Endodermal cell (in vitro differentiated cells): ENCODE measurements around the gene SLC30A1. TPM values are rescaled to one million over a fixed set of nuclear protein-coding genes. Genes with fewer than 3 reads are reported as not detected.

ENCODE experiments used
- DNase-seq: peaks from one replicate; pipeline ENCODE4 v3.0.0-alpha.2; 2017
- H3K27ac ChIP-seq: 2 replicates; pipeline ENCODE4 v1.5.1; 2013; ENCODE audit warnings: mild to moderate bottlenecking, low read depth, low read length, moderate library complexity
- H3K27me3 ChIP-seq: 2 replicates; pipeline ENCODE4 v1.6.1; 2013; ENCODE audit warnings: mild to moderate bottlenecking, low read length, moderate library complexity; ENCODE audit not compliant: insufficient read depth, control insufficient read depth, poor library complexity, severe bottlenecking
- H3K36me3 ChIP-seq: 2 replicates; pipeline ENCODE4 v1.7.0; 2013; ENCODE audit warnings: mild to moderate bottlenecking, low read length, moderate library complexity; ENCODE audit not compliant: control insufficient read depth, insufficient read depth
- H3K4me1 ChIP-seq: one replicate; pipeline ENCODE4 v1.7.0; 2013; ENCODE audit warnings: low read length; ENCODE audit not compliant: control insufficient read depth, insufficient read depth
- H3K4me3 ChIP-seq: 2 replicates; pipeline ENCODE4 v1.5.1; 2013; ENCODE audit warnings: mild to moderate bottlenecking, low read length, moderate library complexity
- H3K9ac ChIP-seq: 2 replicates; pipeline ENCODE4 v1.6.1; 2013; ENCODE audit warnings: mild to moderate bottlenecking, low read length, moderate library complexity; ENCODE audit not compliant: poor library complexity, severe bottlenecking; ENCODE audit errors: extremely low read depth
- H3K9me3 ChIP-seq: 2 replicates; pipeline ENCODE4 v1.6.1; 2013; ENCODE audit warnings: mild to moderate bottlenecking, low read length, moderate library complexity; ENCODE audit not compliant: control insufficient read depth
- H3K27ac Mint-ChIP-seq: 2 replicates; pipeline ENCODE4 v1.8.0; 2020; ENCODE audit warnings: mixed read lengths
- H3K27me3 Mint-ChIP-seq: 2 replicates; pipeline ENCODE4 v1.8.0; 2021; ENCODE audit warnings: mild to moderate bottlenecking, mixed read lengths; ENCODE audit not compliant: insufficient read depth
- H3K36me3 Mint-ChIP-seq: 2 replicates; pipeline ENCODE4 v1.8.0; 2020; ENCODE audit warnings: low read depth, mixed read lengths
- H3K4me1 Mint-ChIP-seq: 2 replicates; pipeline ENCODE4 v1.8.0; 2020; ENCODE audit warnings: mixed read lengths
- H3K4me3 Mint-ChIP-seq: 2 replicates; pipeline ENCODE4 v1.8.0; 2020; ENCODE audit warnings: mild to moderate bottlenecking, moderate library complexity, mixed read lengths
- H3K9me3 Mint-ChIP-seq: 2 replicates; pipeline ENCODE4 v1.8.0; 2020; ENCODE audit warnings: mild to moderate bottlenecking, mixed read lengths
- CTCF ChIP-seq: fragments of 200-600 bp; sonication (generic); conservative IDR thresholded peaks from 2 replicates; pipeline ENCODE4 v1.5.0; 2021; ENCODE audit warnings: antibody characterized with exemption, mild to moderate bottlenecking
- WGBS, 2 experiments: methylation state at CpG; one replicate each; pipeline versions ENCODE4 v1.1.5 to v1.1.7; 2013; ENCODE audit warnings: missing lambda C conversion rate in 2 of 2, mixed read lengths in 1 of 2; ENCODE audit not compliant: insufficient coverage in 1 of 2, insufficient read length in 1 of 2; 5-methylcytosine and 5-hydroxymethylcytosine counted together
- total RNA-seq, 2 donors: library from RNA; stranded (reverse); fragmentation: NEBNext Ultra II Directional in 1 of 2; extraction: Animal tissue kit (Norgen Biotek cat#: 25700) in 1 of 2; gene quantifications; 2 replicates in 1 of 2; 3 replicates in 1 of 2; pipeline ENCODE4 v1.2.1, GENCODE V29; 2021

Gene SLC30A1
- total RNA-seq, 2 donors from 2014 or later: 9.0 to 14.0 TPM

GRCh38 chr1:211603191-211603701 lies 24.3 kb upstream of the SLC30A1 start:
- H3K4me1 Mint-ChIP-seq: no peaks in the 10 kb centered on the region
- no peak overlapping the region for H3K27ac Mint-ChIP-seq
- H3K27me3 Mint-ChIP-seq: peaks cover 4% of the 10 kb centered on the region
- no peak overlapping the region for H3K4me3 Mint-ChIP-seq
- Histone ChIP-seq H3K4me3 (no peak overlapping the region), H3K27ac (no peak overlapping the region), H3K9ac (no peak overlapping the region), H3K27me3 (no peaks in the 10 kb centered on the region), H3K36me3 (no peaks in the 10 kb centered on the region), H3K9me3 (no peaks in the 10 kb centered on the region), H3K4me1 (no peaks in the 10 kb centered on the region)
- no peak for DNase-seq
- H3K9me3 Mint-ChIP-seq: no peaks in the 10 kb centered on the region
- TF ChIP-seq CTCF: no peak
- 83 to 92% methylated on average over 2 to 3 of the region's 3 CpGs for WGBS, 2 experiments
- no peaks in the 10 kb centered on the region for H3K36me3 Mint-ChIP-seq

GRCh38 chr1:211601982-211602670 lies 23.2 kb upstream of the SLC30A1 start:
- H3K9me3 ChIP-seq: no peaks in the 10 kb centered on the region
- H3K27ac Mint-ChIP-seq: no peak overlapping the region
- no peaks in the 10 kb centered on the region for H3K4me1 Mint-ChIP-seq
- no peaks in the 10 kb centered on the region for H3K36me3 ChIP-seq
- H3K27ac ChIP-seq: no peak overlapping the region
- no peak overlapping the region for H3K9ac ChIP-seq
- H3K9me3 Mint-ChIP-seq: no peaks in the 10 kb centered on the region
- H3K36me3 Mint-ChIP-seq: no peaks in the 10 kb centered on the region
- no peak for DNase-seq
- no peaks in the 10 kb centered on the region for H3K4me1 ChIP-seq
- no peak overlapping the region for H3K4me3 Mint-ChIP-seq
- H3K27me3 Mint-ChIP-seq: peaks cover 4% of the 10 kb centered on the region
- TF ChIP-seq CTCF: no peak
- WGBS, 2 experiments: 93 to 97% methylated on average over 6 to 7 of the region's 7 CpGs
- H3K27me3 ChIP-seq: no peaks in the 10 kb centered on the region
- H3K4me3 ChIP-seq: no peak overlapping the region

DNA sequence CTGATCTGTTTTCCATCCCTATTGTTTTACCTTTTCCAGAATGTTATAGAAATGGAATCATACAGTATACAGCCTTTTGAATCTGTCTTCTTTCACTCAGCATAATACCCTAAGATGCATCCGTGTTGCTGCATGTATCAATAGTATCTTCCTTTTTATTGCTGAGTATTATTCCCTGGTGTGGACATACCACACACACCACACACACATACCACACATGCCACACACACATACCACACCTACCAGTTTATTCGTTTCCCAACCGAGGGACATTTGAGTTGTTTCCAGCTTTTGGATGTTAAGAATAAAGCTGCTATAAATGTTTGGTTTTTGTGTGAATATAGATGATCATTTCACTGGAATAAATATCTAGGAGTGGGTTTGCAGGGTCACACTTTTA lies 22.2 kb upstream of the SLC30A1 start:
- H3K9me3 Mint-ChIP-seq: no peaks in the 10 kb centered on the region
- H3K9ac ChIP-seq: no peak overlapping the region
- H3K27me3 ChIP-seq: no peaks in the 10 kb centered on the region
- H3K4me3 ChIP-seq: no peak overlapping the region
- H3K27ac ChIP-seq: no peak overlapping the region
- peaks cover 1% of the 10 kb centered on the region for H3K4me1 ChIP-seq
- no peaks in the 10 kb centered on the region for H3K4me1 Mint-ChIP-seq
- H3K36me3 ChIP-seq: no peaks in the 10 kb centered on the region
- H3K36me3 Mint-ChIP-seq: no peaks in the 10 kb centered on the region
- no peaks in the 10 kb centered on the region for H3K9me3 ChIP-seq
- DNase-seq: no peak
- H3K4me3 Mint-ChIP-seq: no peak overlapping the region
- H3K27ac Mint-ChIP-seq: no peak overlapping the region
- peaks cover under 1% of the 10 kb centered on the region for H3K27me3 Mint-ChIP-seq
- no peak for TF ChIP-seq CTCF
- 97% methylated on average over 3 of the region's 3 CpGs; no CpG with 5 or more reads in 1 of the 2 experiments for WGBS, 2 experiments
